Caco-2 (cell line): ENCODE results near the gene LRP5. TPM values are rescaled to one million over a fixed set of nuclear protein-coding genes. Genes with fewer than 3 reads are reported as not detected.
A peak's percentile ranks its signal among the peaks of the same experiment; 100 is the strongest.

Experiments used
- BruUV-seq: library from RNA; stranded (reverse); fragments of 400-500 nt; replicated peaks from 2 replicates; lab custom pipeline; 2021; lab: Mats Ljungman, UMichigan
- CTCF ChIA-PET: fragments of 300-600 bp; sonication (Branson Sonifier 250); formaldehyde crosslinking; loops from one replicate; lab custom pipeline; 2022; ENCODE audit warnings: antibody characterized with exemption; lab: Charles Lee
- POLR2A ChIA-PET: fragments of 300-600 bp; sonication (Branson Sonifier 250); formaldehyde crosslinking; loops from one replicate; lab custom pipeline; 2022; ENCODE audit warnings: antibody characterized with exemption; lab: Charles Lee
- DNase-seq, 2 experiments: peaks; one replicate each; pipeline versions ENCODE4 v3.0.0 to v3.0.0-alpha.2; 2020 to 2022
- H3K27me3 ChIP-seq: replicated peaks from 2 replicates; pipeline ENCODE4 v1.6.0; 2011; ENCODE audit warnings: low read length; ENCODE audit not compliant: control insufficient read depth, insufficient read depth
- H3K36me3 ChIP-seq: 2 replicates; pipeline ENCODE4 v1.5.1; 2011; ENCODE audit warnings: low read length; ENCODE audit not compliant: control insufficient read depth, insufficient read depth
- H3K4me1 ChIP-seq: fragments of 250-450 bp; sonication (Bioruptor Pico); 2 replicates; pipeline ENCODE4 v1.5.1; 2020; ENCODE audit warnings: mild to moderate bottlenecking
- H3K4me3 ChIP-seq: 2 replicates; pipeline ENCODE4 v1.5.1; 2011; ENCODE audit warnings: low read depth, mild to moderate bottlenecking, control low read depth, low read length
- H3K9me3 ChIP-seq: fragments of 250-450 bp; sonication (Bioruptor Pico); 2 replicates; pipeline ENCODE4 v1.5.1; 2020; ENCODE audit warnings: mild to moderate bottlenecking, moderate library complexity
- H3K27ac Mint-ChIP-seq: one replicate; pipeline ENCODE4 v1.8.0; 2022; ENCODE audit warnings: mixed read lengths; ENCODE audit not compliant: unreplicated experiment
- H3K27me3 Mint-ChIP-seq: one replicate; pipeline ENCODE4 v1.8.0; 2022; ENCODE audit warnings: mixed read lengths; ENCODE audit not compliant: insufficient read depth, unreplicated experiment
- H3K36me3 Mint-ChIP-seq: one replicate; pipeline ENCODE4 v1.8.0; 2022; ENCODE audit warnings: mild to moderate bottlenecking, mixed read lengths; ENCODE audit not compliant: insufficient read depth, unreplicated experiment
- H3K4me1 Mint-ChIP-seq: one replicate; pipeline ENCODE4 v1.8.0; 2022; ENCODE audit warnings: low read depth, mixed read lengths; ENCODE audit not compliant: unreplicated experiment
- H3K4me3 Mint-ChIP-seq: one replicate; pipeline ENCODE4 v1.8.0; 2022; ENCODE audit warnings: mild to moderate bottlenecking, moderate library complexity, mixed read lengths; ENCODE audit not compliant: unreplicated experiment
- H3K9me3 Mint-ChIP-seq: one replicate; pipeline ENCODE4 v1.8.0; 2022; ENCODE audit warnings: mixed read lengths; ENCODE audit not compliant: unreplicated experiment
- CTCF ChIP-seq, 2 experiments: fragments of 200-600 bp in 1 of 2; IDR thresholded peaks; 1 replicate in 1 of 2; 2 replicates in 1 of 2; pipeline versions ENCODE4 v1.5.1 to v1.8.0; 2011 to 2022; ENCODE audit warnings: antibody characterized with exemption in 1 of 2, control low read depth in 1 of 2, inconsistent platforms in 1 of 2, low read depth in 1 of 2, low read length in 1 of 2, mild to moderate bottlenecking in 1 of 2, moderate library complexity in 1 of 2; ENCODE audit not compliant: insufficient read depth in 1 of 2, severe bottlenecking in 1 of 2, unreplicated experiment in 1 of 2
- intact Hi-C: fragments of 100-400 bp; cut with micrococcal nuclease; formaldehyde crosslinking; loops from one replicate; pipeline ENCODE4 v1.10.0; 2022; ENCODE audit not compliant: unreplicated experiment
- total RNA-seq: library from RNA; stranded (reverse); gene quantifications from 2 replicates; pipeline ENCODE4 v1.2.3, GENCODE V29; 2022

The LRP5 gene
- total RNA-seq, 1 experiment from 2014 or later, result 94.3 TPM

- DNase-seq, result no peak
- CTCF ChIA-PET, result interaction anchor here (1.7 kb wide), 1 partner anchor 10 kb away, joined by 6 read pairs; no protein-coding TSS in a partner anchor
- Histone ChIP-seq H3K4me3 (no peak overlapping the region), H3K9me3 (no peaks in the 10 kb centered on the region), H3K36me3 (peaks cover 11% of the 10 kb centered on the region), H3K27me3 (no peaks in the 10 kb centered on the region), H3K4me1 (peaks cover 27% of the 10 kb centered on the region)
- intact Hi-C loops, result no loop called here
- BruUV-seq, result no TSS peak
- Mint-ChIP-seq H3K36me3 (peaks cover 60% of the 10 kb centered on the region), H3K4me1 (peaks cover 44% of the 10 kb centered on the region), H3K27ac (peak overlapping the region; percentile 68), H3K9me3 (no peaks in the 10 kb centered on the region), H3K4me3 (no peak overlapping the region), H3K27me3 (no peaks in the 10 kb centered on the region)
- TF ChIP-seq CTCF (IDR thresholded peaks at IDR 0.05; ENCODE audit: insufficient read depth in 1 of 2, low read depth in 1 of 2, low read length in 1 of 2, severe bottlenecking in 1 of 2, unreplicated experiment in 1 of 2), result no peak
- POLR2A ChIA-PET, result no interaction called here
Observed at GRCh38 chr11:68371171-68372041, 59.0 kb downstream of the LRP5 start.

GRCh38 chr11:68372114-68372513 is 59.7 kb downstream of the LRP5 start:
- POLR2A ChIA-PET, result no interaction called here
- no peaks in the 10 kb centered on the region for H3K27me3 Mint-ChIP-seq
- H3K36me3 ChIP-seq, result peaks cover 9% of the 10 kb centered on the region
- intact Hi-C loops, result no loop called here
- peaks cover 27% of the 10 kb centered on the region for H3K4me1 ChIP-seq
- H3K9me3 Mint-ChIP-seq, result no peaks in the 10 kb centered on the region
- H3K27me3 ChIP-seq, result no peaks in the 10 kb centered on the region
- CTCF ChIA-PET, result interaction anchor here (0.7 kb wide), 1 partner anchor 8 kb away, joined by 4 read pairs; no protein-coding TSS in a partner anchor
- H3K4me3 ChIP-seq, result no peak overlapping the region
- no peak overlapping the region for H3K4me3 Mint-ChIP-seq
- TF ChIP-seq CTCF (IDR thresholded peaks at IDR 0.05; ENCODE audit: insufficient read depth in 1 of 2, low read depth in 1 of 2, low read length in 1 of 2, severe bottlenecking in 1 of 2, unreplicated experiment in 1 of 2), result no peak
- no peak for DNase-seq
- peaks cover 39% of the 10 kb centered on the region for H3K4me1 Mint-ChIP-seq
- peaks cover 56% of the 10 kb centered on the region for H3K36me3 Mint-ChIP-seq
- no TSS peak for BruUV-seq
- H3K27ac Mint-ChIP-seq, result peak overlapping the region; percentile 68
- no peaks in the 10 kb centered on the region for H3K9me3 ChIP-seq

- Mint-ChIP-seq H3K27me3 (no peaks in the 10 kb centered on the region), H3K36me3 (peaks cover 54% of the 10 kb centered on the region), H3K4me3 (no peak overlapping the region), H3K27ac (peak overlapping the region; percentile 68), H3K9me3 (no peaks in the 10 kb centered on the region), H3K4me1 (peaks cover 34% of the 10 kb centered on the region)
- peaks cover 9% of the 10 kb centered on the region for H3K36me3 ChIP-seq
- peaks cover 27% of the 10 kb centered on the region for H3K4me1 ChIP-seq
- no peak for TF ChIP-seq CTCF (IDR thresholded peaks at IDR 0.05; ENCODE audit: insufficient read depth in 1 of 2, low read depth in 1 of 2, low read length in 1 of 2, severe bottlenecking in 1 of 2, unreplicated experiment in 1 of 2)
- no peak overlapping the region for H3K4me3 ChIP-seq
- POLR2A ChIA-PET, result no interaction called here
- no peak for DNase-seq
- CTCF ChIA-PET, result interaction anchor here (0.7 kb wide), 1 partner anchor 7 kb away, joined by 4 read pairs; no protein-coding TSS in a partner anchor
- no TSS peak for BruUV-seq
- intact Hi-C loops, result no loop called here
- no peaks in the 10 kb centered on the region for H3K27me3 ChIP-seq
- no peaks in the 10 kb centered on the region for H3K9me3 ChIP-seq
Observed at GRCh38 chr11:68372625-68373024, 60.2 kb downstream of the LRP5 start.
